GM23338 (cell line): ENCODE results near the gene SLC9A8. TPM values are rescaled to one million over a fixed set of nuclear protein-coding genes. Genes with fewer than 3 reads are reported as not detected.
A peak's percentile ranks its signal among the peaks of the same experiment; 100 is the strongest.

ENCODE experiments used
- ATAC-seq: fragments of 200-7000 bp; cut with Tn5 transposase; 3 replicates; pipeline ENCODE4 v1.9.1; 2020
- DNase-seq: peaks from one replicate; pipeline ENCODE4 v3.0.0-alpha.2; 2015; ENCODE audit warnings: low spot score
- H2AFZ ChIP-seq: fragments of 200-600 bp; sonication (generic); 2 replicates; pipeline ENCODE4 v1.8.0; 2016; ENCODE audit warnings: antibody characterized with exemption, mild to moderate bottlenecking, moderate library complexity
- H3F3A ChIP-seq: fragments of 200-600 bp; sonication (generic); replicated peaks from 2 replicates; pipeline ENCODE4 v1.8.0; 2017; ENCODE audit warnings: antibody characterized with exemption, mixed run types, low read depth
- H3K27ac ChIP-seq: fragments of 200-600 bp; sonication (generic); 2 replicates; pipeline ENCODE4 v1.6.1; 2016; ENCODE audit warnings: low read depth
- H3K27me3 ChIP-seq: fragments of 200-600 bp; sonication (generic); 2 replicates; pipeline ENCODE4 v1.8.0; 2016; ENCODE audit warnings: mild to moderate bottlenecking, mixed run types, moderate library complexity; ENCODE audit not compliant: insufficient read depth
- H3K36me3 ChIP-seq: fragments of 200-600 bp; sonication (generic); 2 replicates; pipeline ENCODE4 v1.8.0; 2016; ENCODE audit warnings: mild to moderate bottlenecking; ENCODE audit not compliant: insufficient read depth
- H3K4me1 ChIP-seq: fragments of 200-600 bp; sonication (generic); 2 replicates; pipeline ENCODE4 v1.8.0; 2016; ENCODE audit warnings: mild to moderate bottlenecking, moderate library complexity; ENCODE audit not compliant: insufficient read depth
- H3K4me2 ChIP-seq: fragments of 200-600 bp; sonication (generic); 2 replicates; pipeline ENCODE4 v1.7.1; 2017; ENCODE audit warnings: mixed run types
- H3K4me3 ChIP-seq: fragments of 200-600 bp; sonication (generic); 2 replicates; pipeline ENCODE4 v1.6.1; 2016; ENCODE audit warnings: mixed run types
- H3K79me2 ChIP-seq: fragments of 200-600 bp; sonication (generic); replicated peaks from 2 replicates; pipeline ENCODE4 v1.8.0; 2017; ENCODE audit warnings: mild to moderate bottlenecking; ENCODE audit not compliant: insufficient read depth
- H3K9me2 ChIP-seq: fragments of 200-600 bp; sonication (generic); 2 replicates; pipeline ENCODE4 v1.8.0; 2017; ENCODE audit not compliant: insufficient read depth
- H4K20me1 ChIP-seq: fragments of 200-600 bp; sonication (generic); replicated peaks from 2 replicates; pipeline ENCODE4 v1.8.0; 2017; ENCODE audit warnings: mild to moderate bottlenecking; ENCODE audit not compliant: insufficient read depth
- H3K27ac Mint-ChIP-seq: 2 replicates; pipeline ENCODE4 v1.8.0; 2020; ENCODE audit warnings: inconsistent platforms, mild to moderate bottlenecking, moderate library complexity, mixed read lengths
- H3K27me3 Mint-ChIP-seq: 3 replicates; pipeline ENCODE4 v1.8.0; 2022; ENCODE audit warnings: low read depth, mild to moderate bottlenecking, moderate library complexity, mixed read lengths, inconsistent platforms; ENCODE audit not compliant: insufficient read depth, poor library complexity
- H3K36me3 Mint-ChIP-seq: 3 replicates; pipeline ENCODE4 v1.8.0; 2021; ENCODE audit warnings: low read depth, mild to moderate bottlenecking, inconsistent platforms, moderate library complexity, mixed read lengths
- H3K4me1 Mint-ChIP-seq: 3 replicates; pipeline ENCODE4 v1.8.0; 2020; ENCODE audit warnings: mild to moderate bottlenecking, inconsistent platforms, mixed read lengths
- H3K4me3 Mint-ChIP-seq: 3 replicates; pipeline ENCODE4 v1.8.0; 2021; ENCODE audit warnings: moderate library complexity, mild to moderate bottlenecking, inconsistent platforms, mixed read lengths
- H3K9me3 Mint-ChIP-seq: 3 replicates; pipeline ENCODE4 v1.8.0; 2020; ENCODE audit warnings: moderate library complexity, mild to moderate bottlenecking, inconsistent platforms, mixed read lengths
- CREB1 ChIP-seq: fragments of 250-450 bp; sonication (Bioruptor Pico); IDR thresholded peaks from 2 replicates; pipeline ENCODE4 v1.5.0; 2020; ENCODE audit warnings: low read depth, mild to moderate bottlenecking, moderate library complexity
- EZH2 ChIP-seq: fragments of 200-600 bp; sonication (generic); IDR thresholded peaks from one replicate; pipeline ENCODE4 v1.8.0; 2017; ENCODE audit warnings: antibody characterized with exemption, mild to moderate bottlenecking, low read depth; ENCODE audit not compliant: unreplicated experiment
- EZH2phosphoT487 ChIP-seq: fragments of 200-600 bp; sonication (generic); IDR thresholded peaks from one replicate; pipeline ENCODE4 v1.8.1; 2018; ENCODE audit warnings: antibody characterized with exemption; ENCODE audit not compliant: unreplicated experiment
- JUNB ChIP-seq: IDR thresholded peaks from one replicate; pipeline ENCODE4 v1.6.1; 2016; ENCODE audit warnings: antibody characterized with exemption; ENCODE audit not compliant: unreplicated experiment
- NANOG ChIP-seq: IDR thresholded peaks from 2 replicates; pipeline ENCODE4 v1.6.1; 2016; ENCODE audit warnings: antibody characterized with exemption, borderline replicate concordance
- POLR2AphosphoS5 ChIP-seq: IDR thresholded peaks from 2 replicates; pipeline ENCODE4 v1.6.1; 2016; ENCODE audit warnings: antibody characterized with exemption, low read depth
- STAT1 ChIP-seq: IDR thresholded peaks from one replicate; pipeline ENCODE4 v1.6.1; 2016; ENCODE audit warnings: antibody characterized with exemption; ENCODE audit not compliant: unreplicated experiment
- ZNF114 ChIP-seq: fragments of 250-450 bp; sonication (Bioruptor Pico); IDR thresholded peaks from 2 replicates; pipeline ENCODE4 v1.5.0; 2020; ENCODE audit warnings: mild to moderate bottlenecking, moderate library complexity
- ZNF331 ChIP-seq: fragments of 250-450 bp; sonication (Bioruptor Pico); IDR thresholded peaks from 2 replicates; pipeline ENCODE4 v1.5.0; 2020; ENCODE audit warnings: low read depth, mild to moderate bottlenecking, moderate library complexity
- ZNF462 ChIP-seq: fragments of 250-450 bp; sonication (Bioruptor Pico); IDR thresholded peaks from 2 replicates; pipeline ENCODE4 v1.5.0; 2020; ENCODE audit warnings: mild to moderate bottlenecking, moderate library complexity
- polyA plus RNA-seq: library from polyadenylated mRNA; unstranded; fragments of >200 nt; fragmentation: Nextera tagmentation; extraction: Ambion mirVana; gene quantifications from 2 replicates; pipeline ENCODE4 v1.2.1, GENCODE V29; 2016
- total RNA-seq: library from RNA; depleted of rRNA; stranded (reverse); fragments of >200 nt; shearing (Covaris generic); gene quantifications from 2 replicates; pipeline ENCODE4 v1.2.3, GENCODE V29; 2014
- TF ChIP-seq, protein P1 (sequence below): IDR thresholded peaks from 2 replicates; pipeline ENCODE4 v1.6.1; 2016; ENCODE audit warnings: antibody characterized with exemption
- TF ChIP-seq, protein P2 (sequence below): IDR thresholded peaks from one replicate; pipeline ENCODE4 v1.6.1; 2018; ENCODE audit warnings: antibody characterized with exemption; ENCODE audit not compliant: unreplicated experiment
- TF ChIP-seq, protein P3 (sequence below), 2 experiments: fragments of 200-600 bp in 1 of 2; sonication (generic) in 1 of 2; conservative IDR thresholded peaks; 2 replicates each; pipeline versions ENCODE4 v1.5.1 to v1.6.1; 2016 to 2017; ENCODE audit warnings: antibody characterized with exemption in 2 of 2, low read depth in 2 of 2, mild to moderate bottlenecking in 2 of 2, moderate library complexity in 1 of 2

SLC9A8 gene
- total and polyA plus RNA-seq, 2 experiments from 2014 or later = 2.6 to 6.4 TPM

DNA sequence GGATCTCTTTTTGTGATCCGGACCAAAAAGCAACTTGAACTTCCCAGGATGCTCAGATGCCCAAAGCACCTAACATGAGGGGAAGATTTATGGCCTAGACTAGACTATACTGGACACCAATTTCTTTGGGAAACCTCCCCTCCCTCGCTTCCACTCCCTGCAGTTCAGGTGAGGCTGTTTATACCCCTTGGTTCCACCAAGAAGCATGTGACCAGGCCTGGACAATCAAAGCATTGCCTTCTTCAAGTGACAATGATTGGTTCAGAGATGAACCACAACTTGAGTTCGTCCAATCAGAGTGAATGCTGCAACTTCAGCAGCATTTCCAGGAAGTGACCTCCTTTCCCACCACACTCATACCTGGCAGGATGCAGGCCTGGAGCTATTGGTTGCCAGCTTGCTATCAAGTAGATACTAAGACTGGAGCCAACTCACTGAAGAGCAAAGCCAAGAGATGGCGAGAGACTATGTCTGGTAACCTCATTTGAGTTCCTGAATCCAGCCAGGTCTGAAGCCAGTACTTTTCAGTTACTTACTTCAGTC, 45.6 kb upstream of the SLC9A8 start:
- peaks cover 17% of the 10 kb centered on the region for H3K36me3 Mint-ChIP-seq
- no peak overlapping the region for H2AFZ ChIP-seq
- H3K4me3 Mint-ChIP-seq = no peak overlapping the region
- no peaks in the 10 kb centered on the region for H4K20me1 ChIP-seq
- no peaks in the 10 kb centered on the region for H3K79me2 ChIP-seq
- H3K9me3 Mint-ChIP-seq = peaks cover 15% of the 10 kb centered on the region
- peaks cover 11% of the 10 kb centered on the region for H3K27me3 Mint-ChIP-seq
- H3K4me1 Mint-ChIP-seq = peaks cover 50% of the 10 kb centered on the region
- no peak overlapping the region for H3K4me3 ChIP-seq
- peak overlapping the region; percentile 94 for H3K27ac ChIP-seq
- H3K4me2 ChIP-seq = peak overlapping the region; percentile 3; the same call in 1 of the 2 replicates
- H3K27ac Mint-ChIP-seq = no peak overlapping the region
- no peak for DNase-seq
- no peaks in the 10 kb centered on the region for H3K36me3 ChIP-seq
- peaks cover 18% of the 10 kb centered on the region for H3K9me2 ChIP-seq
- H3K4me1 ChIP-seq = peaks cover 48% of the 10 kb centered on the region
- peaks cover 5% of the 10 kb centered on the region; the same call in 1 of the 2 replicates for H3F3A ChIP-seq
- no peaks in the 10 kb centered on the region for H3K27me3 ChIP-seq
- TF ChIP-seq, protein P1, sequence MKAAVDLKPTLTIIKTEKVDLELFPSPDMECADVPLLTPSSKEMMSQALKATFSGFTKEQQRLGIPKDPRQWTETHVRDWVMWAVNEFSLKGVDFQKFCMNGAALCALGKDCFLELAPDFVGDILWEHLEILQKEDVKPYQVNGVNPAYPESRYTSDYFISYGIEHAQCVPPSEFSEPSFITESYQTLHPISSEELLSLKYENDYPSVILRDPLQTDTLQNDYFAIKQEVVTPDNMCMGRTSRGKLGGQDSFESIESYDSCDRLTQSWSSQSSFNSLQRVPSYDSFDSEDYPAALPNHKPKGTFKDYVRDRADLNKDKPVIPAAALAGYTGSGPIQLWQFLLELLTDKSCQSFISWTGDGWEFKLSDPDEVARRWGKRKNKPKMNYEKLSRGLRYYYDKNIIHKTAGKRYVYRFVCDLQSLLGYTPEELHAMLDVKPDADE = no peak
- TF ChIP-seq POLR2AphosphoS5 (no peak), JUNB (no peak), STAT1 (no peak), ZNF114 (CRISPR knock-in tag) (no peak), NANOG (no peak), CREB1 (CRISPR knock-in tag) (no peak), ZNF462 (CRISPR knock-in tag) (no peak), EZH2 (no peak), EZH2phosphoT487 (no peak), ZNF331 (no peak)
- TF ChIP-seq, protein P2, sequence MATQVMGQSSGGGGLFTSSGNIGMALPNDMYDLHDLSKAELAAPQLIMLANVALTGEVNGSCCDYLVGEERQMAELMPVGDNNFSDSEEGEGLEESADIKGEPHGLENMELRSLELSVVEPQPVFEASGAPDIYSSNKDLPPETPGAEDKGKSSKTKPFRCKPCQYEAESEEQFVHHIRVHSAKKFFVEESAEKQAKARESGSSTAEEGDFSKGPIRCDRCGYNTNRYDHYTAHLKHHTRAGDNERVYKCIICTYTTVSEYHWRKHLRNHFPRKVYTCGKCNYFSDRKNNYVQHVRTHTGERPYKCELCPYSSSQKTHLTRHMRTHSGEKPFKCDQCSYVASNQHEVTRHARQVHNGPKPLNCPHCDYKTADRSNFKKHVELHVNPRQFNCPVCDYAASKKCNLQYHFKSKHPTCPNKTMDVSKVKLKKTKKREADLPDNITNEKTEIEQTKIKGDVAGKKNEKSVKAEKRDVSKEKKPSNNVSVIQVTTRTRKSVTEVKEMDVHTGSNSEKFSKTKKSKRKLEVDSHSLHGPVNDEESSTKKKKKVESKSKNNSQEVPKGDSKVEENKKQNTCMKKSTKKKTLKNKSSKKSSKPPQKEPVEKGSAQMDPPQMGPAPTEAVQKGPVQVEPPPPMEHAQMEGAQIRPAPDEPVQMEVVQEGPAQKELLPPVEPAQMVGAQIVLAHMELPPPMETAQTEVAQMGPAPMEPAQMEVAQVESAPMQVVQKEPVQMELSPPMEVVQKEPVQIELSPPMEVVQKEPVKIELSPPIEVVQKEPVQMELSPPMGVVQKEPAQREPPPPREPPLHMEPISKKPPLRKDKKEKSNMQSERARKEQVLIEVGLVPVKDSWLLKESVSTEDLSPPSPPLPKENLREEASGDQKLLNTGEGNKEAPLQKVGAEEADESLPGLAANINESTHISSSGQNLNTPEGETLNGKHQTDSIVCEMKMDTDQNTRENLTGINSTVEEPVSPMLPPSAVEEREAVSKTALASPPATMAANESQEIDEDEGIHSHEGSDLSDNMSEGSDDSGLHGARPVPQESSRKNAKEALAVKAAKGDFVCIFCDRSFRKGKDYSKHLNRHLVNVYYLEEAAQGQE = no peak
- TF ChIP-seq, protein P3, sequence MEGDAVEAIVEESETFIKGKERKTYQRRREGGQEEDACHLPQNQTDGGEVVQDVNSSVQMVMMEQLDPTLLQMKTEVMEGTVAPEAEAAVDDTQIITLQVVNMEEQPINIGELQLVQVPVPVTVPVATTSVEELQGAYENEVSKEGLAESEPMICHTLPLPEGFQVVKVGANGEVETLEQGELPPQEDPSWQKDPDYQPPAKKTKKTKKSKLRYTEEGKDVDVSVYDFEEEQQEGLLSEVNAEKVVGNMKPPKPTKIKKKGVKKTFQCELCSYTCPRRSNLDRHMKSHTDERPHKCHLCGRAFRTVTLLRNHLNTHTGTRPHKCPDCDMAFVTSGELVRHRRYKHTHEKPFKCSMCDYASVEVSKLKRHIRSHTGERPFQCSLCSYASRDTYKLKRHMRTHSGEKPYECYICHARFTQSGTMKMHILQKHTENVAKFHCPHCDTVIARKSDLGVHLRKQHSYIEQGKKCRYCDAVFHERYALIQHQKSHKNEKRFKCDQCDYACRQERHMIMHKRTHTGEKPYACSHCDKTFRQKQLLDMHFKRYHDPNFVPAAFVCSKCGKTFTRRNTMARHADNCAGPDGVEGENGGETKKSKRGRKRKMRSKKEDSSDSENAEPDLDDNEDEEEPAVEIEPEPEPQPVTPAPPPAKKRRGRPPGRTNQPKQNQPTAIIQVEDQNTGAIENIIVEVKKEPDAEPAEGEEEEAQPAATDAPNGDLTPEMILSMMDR (conservative IDR thresholded peaks at IDR 0.05; ENCODE audit: low read depth in 2 of 2) = no peak
- no peak for ATAC-seq
